GM12878 (cell line): ENCODE data around the gene TCERG1L. TPM values are rescaled to one million over a fixed set of nuclear protein-coding genes. Genes with fewer than 3 reads are reported as not detected.

ENCODE experiments used
- ATAC-seq: fragments of 200-7000 bp; cut with Tn5 transposase; 3 replicates; pipeline ENCODE4 v1.9.1; 2020; ENCODE audit warnings: mild to moderate bottlenecking, moderate library complexity
- BruUV-seq: library from RNA; stranded (reverse); fragments of 400-500 nt; replicated peaks from 2 replicates; lab custom pipeline; 2021; lab: Mats Ljungman, UMichigan
- CTCF ChIA-PET: fragments of 300-600 bp; sonication (Branson Sonifier 250); formaldehyde crosslinking; extraction: SDS; loops from one replicate; lab custom pipeline; 2021; ENCODE audit warnings: inconsistent platforms; lab: Yijun Ruan, JAX
- POLR2A ChIA-PET: fragments of 350-600 bp; formaldehyde crosslinking; extraction: SDS; loops from one replicate; lab custom pipeline; 2021; ENCODE audit warnings: inconsistent platforms; lab: Charles Lee
- RAD21 ChIA-PET: fragments of 300-600 bp; sonication (Branson Sonifier 250); formaldehyde crosslinking; loops from one replicate; lab custom pipeline; 2023; ENCODE audit warnings: antibody characterized with exemption; ENCODE audit not compliant: unreplicated experiment; lab: Charles Lee
- SMC1A ChIA-PET: fragments of 300-600 bp; sonication (Branson Sonifier 250); formaldehyde crosslinking; loops from one replicate; lab custom pipeline; 2023; ENCODE audit not compliant: unreplicated experiment, uncharacterized antibody; lab: Charles Lee
- DNase-seq: peaks from one replicate; pipeline ENCODE4 v3.0.0-alpha.2; 2011; ENCODE audit warnings: low read depth, low spot score
- FAIRE-seq: peaks from 3 replicates; lab custom pipeline; 2011; peaks lifted over from hg19 to GRCh38; lab: Jason Lieb, UNC
- H2AFZ ChIP-seq: 2 replicates; pipeline ENCODE4 v1.6.0; 2011; ENCODE audit warnings: low read depth, low read length, control low read depth; ENCODE audit not compliant: control insufficient read depth
- H3K27ac ChIP-seq: 2 replicates; pipeline ENCODE4 v1.5.1; 2011; ENCODE audit warnings: control low read depth; ENCODE audit not compliant: control insufficient read depth, insufficient read depth
- H3K27me3 ChIP-seq, 2 experiments: replicated peaks in 1 of 2; 2 replicates each; pipeline versions ENCODE4 v1.6.0 to v1.6.1; 2011; ENCODE audit warnings: low read length in 1 of 2; ENCODE audit not compliant: control insufficient read depth in 2 of 2, insufficient read depth in 2 of 2
- H3K36me3 ChIP-seq, 2 experiments: 2 replicates each; pipeline ENCODE4 v1.5.1; 2011; ENCODE audit warnings: low read length in 1 of 2; ENCODE audit not compliant: control insufficient read depth in 2 of 2, insufficient read depth in 2 of 2
- H3K4me1 ChIP-seq: 2 replicates; pipeline ENCODE4 v1.6.1; 2011; ENCODE audit warnings: mild to moderate bottlenecking, low read length, moderate library complexity, mixed read lengths; ENCODE audit not compliant: control insufficient read depth, insufficient read depth
- H3K4me2 ChIP-seq: 2 replicates; pipeline ENCODE4 v1.6.0; 2011; ENCODE audit warnings: control low read depth; ENCODE audit not compliant: control insufficient read depth, insufficient read depth
- H3K4me3 ChIP-seq: fragments of 200-600 bp; sonication (generic); 2 replicates; pipeline ENCODE4 v1.5.1; 2016
- H3K79me2 ChIP-seq: 2 replicates; pipeline ENCODE4 v1.6.0; 2011; ENCODE audit warnings: low read length; ENCODE audit not compliant: control insufficient read depth, insufficient read depth
- H3K9ac ChIP-seq: 2 replicates; pipeline ENCODE4 v1.8.0; 2011; ENCODE audit warnings: low read length, control low read depth, mixed read lengths; ENCODE audit not compliant: control insufficient read depth, insufficient read depth
- H3K9me3 ChIP-seq: replicated peaks from 3 replicates; pipeline ENCODE4 v1.5.1; 2011; ENCODE audit warnings: mild to moderate bottlenecking, low read length; ENCODE audit not compliant: control insufficient read depth, insufficient read depth
- H4K20me1 ChIP-seq: 2 replicates; pipeline ENCODE4 v1.6.0; 2011; ENCODE audit not compliant: control insufficient read depth, insufficient read depth
- BCL3 ChIP-seq: IDR thresholded peaks from 2 replicates; pipeline ENCODE4 v1.6.1; 2011; ENCODE audit warnings: borderline replicate concordance, low read depth, mild to moderate bottlenecking, moderate library complexity, low read length; ENCODE audit not compliant: insufficient read depth, poor library complexity, severe bottlenecking
- CTCF ChIP-seq, 3 experiments: IDR thresholded peaks in 2 of 3; conservative IDR thresholded peaks in 1 of 3; 2 replicates each; pipeline ENCODE4 v1.5.1; 2011; ENCODE audit warnings: low read depth in 3 of 3, low read length in 3 of 3, mild to moderate bottlenecking in 3 of 3, control low read depth in 2 of 3, moderate library complexity in 2 of 3, inconsistent platforms in 1 of 3, mixed read lengths in 1 of 3; ENCODE audit not compliant: control insufficient read depth in 2 of 3, insufficient read depth in 1 of 3; ENCODE audit errors: extremely low read depth in 1 of 3
- E4F1 ChIP-seq: fragments of 450-650 bp; IDR thresholded peaks from 2 replicates; pipeline ENCODE4 v1.6.1; 2018; ENCODE audit warnings: borderline replicate concordance, mild to moderate bottlenecking; ENCODE audit not compliant: partially characterized antibody
- ESRRA ChIP-seq: IDR thresholded peaks from 2 replicates; pipeline ENCODE4 v1.6.1; 2012; ENCODE audit warnings: mild to moderate bottlenecking, low read length, improper control_type of control experiment
- NFIC ChIP-seq: IDR thresholded peaks from 2 replicates; pipeline ENCODE4 v1.6.1; 2012; ENCODE audit warnings: low read depth, mild to moderate bottlenecking, inconsistent platforms, low read length, moderate library complexity
- NR2C1 ChIP-seq: fragments of 450-650 bp; IDR thresholded peaks from 2 replicates; pipeline ENCODE4 v1.6.1; 2017; ENCODE audit warnings: antibody characterized with exemption, mild to moderate bottlenecking, moderate library complexity
- PAX8 ChIP-seq: fragments of 450-650 bp; IDR thresholded peaks from 2 replicates; pipeline ENCODE4 v1.6.1; 2017; ENCODE audit warnings: mild to moderate bottlenecking, moderate library complexity
- POLR2AphosphoS2 ChIP-seq: IDR thresholded peaks from 2 replicates; pipeline ENCODE4 v1.6.1; 2011; ENCODE audit warnings: low read depth, mild to moderate bottlenecking, low read length, improper control_type of control experiment, moderate library complexity
- RUNX3 ChIP-seq: IDR thresholded peaks from 2 replicates; pipeline ENCODE4 v1.6.1; 2012; ENCODE audit warnings: low read length, inconsistent platforms
- ZNF622 ChIP-seq: fragments of 450-650 bp; IDR thresholded peaks from 2 replicates; pipeline ENCODE4 v1.6.1; 2017; ENCODE audit warnings: mild to moderate bottlenecking, inconsistent platforms
- ZZZ3 ChIP-seq: IDR thresholded peaks from 2 replicates; pipeline ENCODE4 v1.6.1; 2011; ENCODE audit warnings: low read depth; ENCODE audit not compliant: control insufficient read depth, insufficient read length
- WGBS: methylation state at CpG from one replicate; pipeline ENCODE4 v1.1.6; 2016; ENCODE audit warnings: low lambda C conversion rate; ENCODE audit not compliant: insufficient replicate concordance, insufficient coverage; ENCODE audit errors: missing lambda C conversion rate; 5-methylcytosine and 5-hydroxymethylcytosine counted together
- in situ Hi-C: fragments of 300-500 bp; cut with MboI; formaldehyde crosslinking; loops from 9 replicates; pipeline ENCODE4 v1.14.3; 2018; ENCODE audit warnings: mixed read lengths
- intact Hi-C: fragments of 100-400 bp; cut with micrococcal nuclease; formaldehyde crosslinking; loops from one replicate; pipeline ENCODE4 v1.14.2; 2022; ENCODE audit not compliant: unreplicated experiment
- polyA plus RNA-seq, 11 experiments: library from polyadenylated mRNA; depleted of rRNA in 4 of 11; unstranded in 6 of 11; stranded (reverse) in 5 of 11; fragments of >200 nt; fragmentation: Nextera tagmentation in 4 of 11; fragmentation: Illumina TruSeq in 1 of 11; extraction: Ambion mirVana in 4 of 11; extraction: Trizol in 1 of 11; gene quantifications; 1 replicate in 1 of 11; 2 replicates in 10 of 11; pipeline versions ENCODE4 v1.2.1 to v1.2.3, GENCODE V29; 2011 to 2016; ENCODE audit warnings: inconsistent platforms in 2 of 11, missing spikeins in 2 of 11, low read depth in 1 of 11
- total RNA-seq, 4 experiments: library from RNA; depleted of rRNA in 3 of 4; stranded (reverse); fragments of >200 nt in 3 of 4; fragmentation: Illumina TruSeq in 1 of 4; extraction: Trizol in 1 of 4; gene quantifications; 2 replicates each; pipeline versions ENCODE4 v1.2.1 to v1.2.3, GENCODE V29; 2013 to 2021

TCERG1L gene
- total and polyA plus RNA-seq, 10 of the 15 experiments (the other 5 are each of a cell fraction or from before 2014, with no cell fraction given), result not detected

- WGBS, result 9% methylated on average over 10 of the region's 10 CpGs
Observed at GRCh38 chr10:131062621-131063260, 248.8 kb downstream of the TCERG1L start.

GRCh38 chr10:131061216-131061615, 250.3 kb downstream of the TCERG1L start:
- DNase-seq, result no peak
- no peak overlapping the region for H3K4me3 ChIP-seq
- FAIRE-seq, result no peak
- WGBS, result 34% methylated on average over 11 of the region's 11 CpGs
- no peak overlapping the region for H3K27ac ChIP-seq
- H3K36me3 ChIP-seq, result no peaks in the 10 kb centered on the region
- in situ Hi-C loops (no loop called here), intact Hi-C loops (no loop called here)
- H3K79me2 ChIP-seq, result no peaks in the 10 kb centered on the region
- H3K4me2 ChIP-seq, result no peak overlapping the region
- BruUV-seq, result no TSS peak
- SMC1A ChIA-PET, result no interaction called here
- no peak overlapping the region for H2AFZ ChIP-seq
- POLR2A ChIA-PET, result no interaction called here
- RAD21 ChIA-PET, result no interaction called here
- H3K9ac ChIP-seq, result no peak overlapping the region
- no peaks in the 10 kb centered on the region for H3K4me1 ChIP-seq
- no peaks in the 10 kb centered on the region for H4K20me1 ChIP-seq
- CTCF ChIA-PET, result no interaction called here
- no peaks in the 10 kb centered on the region for H3K9me3 ChIP-seq
- no peak for ATAC-seq
- H3K27me3 ChIP-seq, result no peaks in the 10 kb centered on the region
- TF ChIP-seq E4F1, result no peak
- no peak for TF ChIP-seq POLR2AphosphoS2
- TF ChIP-seq ZZZ3, result no peak
- no peak for TF ChIP-seq BCL3
- no peak for TF ChIP-seq RUNX3
- no peak for TF ChIP-seq CTCF (IDR thresholded peaks at IDR 0.05 in 2 of 3, conservative IDR thresholded peaks at IDR 0.05 in 1 of 3; ENCODE audit: control insufficient read depth in 2 of 3, extremely low read depth in 1 of 3, insufficient read depth in 1 of 3, low read depth in 3 of 3, low read length in 3 of 3)
- TF ChIP-seq ESRRA, result no peak
- TF ChIP-seq ZNF622, result no peak
- no peak for TF ChIP-seq NFIC
- TF ChIP-seq NR2C1, result no peak

More at GRCh38 chr10:131062621-131063260, 248.8 kb downstream of the TCERG1L start:
- H2AFZ ChIP-seq, result no peak overlapping the region
- H3K4me2 ChIP-seq, result no peak overlapping the region
- no peaks in the 10 kb centered on the region for H4K20me1 ChIP-seq
- RAD21 ChIA-PET, result no interaction called here
- POLR2A ChIA-PET, result no interaction called here
- no peaks in the 10 kb centered on the region for H3K9me3 ChIP-seq
- no peak overlapping the region for H3K4me3 ChIP-seq
- H3K4me1 ChIP-seq, result no peaks in the 10 kb centered on the region
- no peaks in the 10 kb centered on the region for H3K27me3 ChIP-seq
- H3K27ac ChIP-seq, result no peak overlapping the region
- TF ChIP-seq ZZZ3 (no peak), PAX8 (no peak)
- intact Hi-C loops, result no loop called here
- CTCF ChIA-PET, result no interaction called here
- SMC1A ChIA-PET, result no interaction called here
- H3K9ac ChIP-seq, result no peak overlapping the region
- BruUV-seq, result no TSS peak
- no peak for ATAC-seq
- in situ Hi-C loops, result no loop called here
- no peaks in the 10 kb centered on the region for H3K36me3 ChIP-seq
- DNase-seq, result no peak
- FAIRE-seq, result no peak
- no peaks in the 10 kb centered on the region for H3K79me2 ChIP-seq
